GM23248 (cell line): Measurements from ENCODE around the gene FOXD2.

Experiments
- EZH2 ChIP-seq: fragments of 200-600 bp; sonication (generic); IDR thresholded peaks from 2 replicates; pipeline ENCODE4 v1.6.1; 2018; ENCODE audit warnings: antibody characterized with exemption, mild to moderate bottlenecking; ENCODE audit not compliant: insufficient read depth, poor library complexity, severe bottlenecking
- EZH2phosphoT487 ChIP-seq: fragments of 200-600 bp; sonication (generic); IDR thresholded peaks from 2 replicates; pipeline ENCODE4 v1.6.1; 2018; ENCODE audit warnings: antibody characterized with exemption, moderate library complexity, mild to moderate bottlenecking, low read depth; ENCODE audit not compliant: insufficient read depth

- TF ChIP-seq EZH2phosphoT487: no peak
- no peak for TF ChIP-seq EZH2
These were observed 47.0 kb upstream of the FOXD2 start for GRCh38 chr1:47390843-47391242.
